ENCODE results near the gene PDE6A. TPM values are rescaled to one million over a fixed set of nuclear protein-coding genes. Genes with fewer than 3 reads are reported as not detected.

The PDE6A gene
- total and polyA plus RNA-seq, 9 of the 15 experiments (the other 6 are each of a cell fraction or from before 2014, with no cell fraction given) = 0.01 to 0.04 (median 0.01) TPM; not detected in 6

GRCh38 chr5:149913436-149914419, 30.9 kb downstream of the PDE6A start:
- no peaks in the 10 kb centered on the region for H3K36me3 ChIP-seq (ENCODE audit: control insufficient read depth, insufficient read depth, low read length)
- H3K27ac ChIP-seq (ENCODE audit: extremely low read depth, low read depth, low read length) = no peak overlapping the region
- FAIRE-seq (peak; percentile 23), DNase-seq (ENCODE audit: extremely low read depth in 1 of 4, low spot score in 3 of 4) (no peak), ATAC-seq (peak; percentile 59)
- POLR2A ChIA-PET = interaction anchor here (1.2 to 2.2 kb wide), 2 partner anchors 10 kb away, joined by 5 to 7 read pairs; no protein-coding TSS in a partner anchor
- 10% methylated on average over 7 of the region's 7 CpGs for WGBS (ENCODE audit: insufficient coverage, low coverage, missing lambda C conversion rate)
- no peaks in the 10 kb centered on the region for H3K79me2 ChIP-seq (ENCODE audit: control insufficient read depth, insufficient read depth, low read length)
- H3K9ac ChIP-seq (ENCODE audit: insufficient read depth in 1 of 2, low read depth in 2 of 2, low read length in 2 of 2) = no peak overlapping the region
- H2AFZ ChIP-seq (ENCODE audit: low read depth, low read length) = peak overlapping the region; percentile 35
- no peaks in the 10 kb centered on the region for H3K27me3 ChIP-seq (ENCODE audit: control insufficient read depth in 2 of 2, insufficient read depth in 2 of 2, low read length in 2 of 2)
- H3K9me1 ChIP-seq (ENCODE audit: control insufficient read depth, insufficient read depth, low read length) = no peaks in the 10 kb centered on the region
- peaks cover 3 to 25% of the 10 kb centered on the region in 2 experiments; a peak in 4 of 5 replicates for H3K4me1 ChIP-seq (replicated peaks in 1 of 2; ENCODE audit: control insufficient read depth in 2 of 2, insufficient read depth in 2 of 2, low read length in 2 of 2)
- H3K9me3 ChIP-seq (replicated peaks; ENCODE audit: control insufficient read depth, insufficient read depth, low read depth, low read length) = no peaks in the 10 kb centered on the region
- H3K4me3 ChIP-seq = no peak overlapping the region
- intact Hi-C loops (cut with micrococcal nuclease) = no loop called here
- no peak overlapping the region for H3K4me2 ChIP-seq (ENCODE audit: insufficient read depth, low read length)
- in situ Hi-C loops (cut with MboI) = no loop called here
- no peaks in the 10 kb centered on the region for H4K20me1 ChIP-seq (replicated peaks; ENCODE audit: control insufficient read depth, insufficient read depth, low read length)
- CTCF ChIA-PET (ENCODE audit: low intra/inter-chr PET ratio) = no interaction called here
- no TSS peak for BruUV-seq (replicated peaks)
- TF ChIP-seq MGA (IDR thresholded peaks at IDR 0.05) = peak; percentile 52; the same call in 1 of the 2 replicates
- peak; percentile 44 for TF ChIP-seq TCF3 (CRISPR knock-in tag; IDR thresholded peaks at IDR 0.05)
- no peak for TF ChIP-seq ZNF316 (IDR thresholded peaks at IDR 0.05)
- TF ChIP-seq CHD1 (IDR thresholded peaks at IDR 0.05; ENCODE audit: low read length) = no peak
- TF ChIP-seq L3MBTL2 (IDR thresholded peaks at IDR 0.05) = peak; percentile 41; the same call in 1 of the 2 replicates
- peak; percentile 17; the same call in 1 of the 2 replicates for TF ChIP-seq ZFX (CRISPR knock-in tag; IDR thresholded peaks at IDR 0.05)
- peak; percentile 83 for TF ChIP-seq HMBOX1 (IDR thresholded peaks at IDR 0.05)
